Endothelial cell of umbilical vein (primary cell): ENCODE measurements around the gene YTHDF1.

Source experiments
- EZH2 ChIP-seq: IDR thresholded peaks from 2 replicates; pipeline ENCODE4 v1.6.1; 2012; ENCODE audit warnings: borderline replicate concordance, low read depth, mild to moderate bottlenecking, moderate library complexity, low read length, inconsistent platforms; ENCODE audit not compliant: severe bottlenecking
- FOS ChIP-seq: IDR thresholded peaks from 2 replicates; pipeline ENCODE4 v1.6.1; 2011; ENCODE audit warnings: mild to moderate bottlenecking, low read length, moderate library complexity, borderline replicate concordance; ENCODE audit not compliant: insufficient read depth
- JUN ChIP-seq: IDR thresholded peaks from 2 replicates; pipeline ENCODE4 v1.6.1; 2011; ENCODE audit warnings: borderline replicate concordance, low read depth; ENCODE audit not compliant: insufficient read length, insufficient read depth
- POLR2A ChIP-seq: IDR thresholded peaks from 2 replicates; pipeline ENCODE4 v1.6.1; 2012; ENCODE audit warnings: low read depth, mild to moderate bottlenecking, control low read depth, low read length
- POLR2AphosphoS5 ChIP-seq: IDR thresholded peaks from 2 replicates; pipeline ENCODE4 v1.6.1; 2012; ENCODE audit warnings: low read depth, mild to moderate bottlenecking, control low read depth, low read length, moderate library complexity; ENCODE audit not compliant: insufficient read depth
- TF ChIP-seq, protein P1 (sequence below), 2 donors: IDR thresholded peaks; 1 replicate in 1 of 2; 2 replicates in 1 of 2; pipeline ENCODE4 v1.5.1; 2011; ENCODE audit warnings: low read length in 2 of 2, mild to moderate bottlenecking in 2 of 2, moderate library complexity in 2 of 2, control low read depth in 1 of 2, inconsistent platforms in 1 of 2, low read depth in 1 of 2; ENCODE audit not compliant: insufficient read depth in 1 of 2; ENCODE audit errors: extremely low read depth in 1 of 2

DNA sequence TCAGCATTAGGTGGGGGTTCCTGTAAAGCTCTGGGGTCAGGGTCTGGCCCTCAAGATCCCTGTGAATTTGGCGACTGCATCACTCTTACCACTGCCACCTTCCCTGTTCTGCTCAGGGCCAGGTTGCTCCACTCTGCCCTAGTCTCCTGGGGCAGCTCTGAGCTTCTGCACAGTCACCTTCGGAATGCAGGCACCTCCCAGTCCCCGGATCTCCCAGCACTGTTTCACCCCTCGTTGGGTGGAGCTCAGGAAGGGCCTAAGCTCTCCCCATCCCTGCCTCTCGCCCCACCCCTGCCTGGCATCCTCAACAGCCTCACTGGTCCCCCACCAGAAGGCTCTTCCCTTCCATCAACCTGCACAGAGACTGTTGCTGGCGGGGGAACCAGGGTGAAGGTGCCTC is 46.2 kb downstream of the YTHDF1 start:
- TF ChIP-seq, protein P1, sequence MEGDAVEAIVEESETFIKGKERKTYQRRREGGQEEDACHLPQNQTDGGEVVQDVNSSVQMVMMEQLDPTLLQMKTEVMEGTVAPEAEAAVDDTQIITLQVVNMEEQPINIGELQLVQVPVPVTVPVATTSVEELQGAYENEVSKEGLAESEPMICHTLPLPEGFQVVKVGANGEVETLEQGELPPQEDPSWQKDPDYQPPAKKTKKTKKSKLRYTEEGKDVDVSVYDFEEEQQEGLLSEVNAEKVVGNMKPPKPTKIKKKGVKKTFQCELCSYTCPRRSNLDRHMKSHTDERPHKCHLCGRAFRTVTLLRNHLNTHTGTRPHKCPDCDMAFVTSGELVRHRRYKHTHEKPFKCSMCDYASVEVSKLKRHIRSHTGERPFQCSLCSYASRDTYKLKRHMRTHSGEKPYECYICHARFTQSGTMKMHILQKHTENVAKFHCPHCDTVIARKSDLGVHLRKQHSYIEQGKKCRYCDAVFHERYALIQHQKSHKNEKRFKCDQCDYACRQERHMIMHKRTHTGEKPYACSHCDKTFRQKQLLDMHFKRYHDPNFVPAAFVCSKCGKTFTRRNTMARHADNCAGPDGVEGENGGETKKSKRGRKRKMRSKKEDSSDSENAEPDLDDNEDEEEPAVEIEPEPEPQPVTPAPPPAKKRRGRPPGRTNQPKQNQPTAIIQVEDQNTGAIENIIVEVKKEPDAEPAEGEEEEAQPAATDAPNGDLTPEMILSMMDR (IDR thresholded peaks at IDR 0.05; ENCODE audit: extremely low read depth in 1 of 2, insufficient read depth in 1 of 2, low read depth in 1 of 2, low read length in 2 of 2) = no peak
- TF ChIP-seq POLR2A = no peak
- TF ChIP-seq EZH2 = no peak
- no peak for TF ChIP-seq FOS
- no peak for TF ChIP-seq POLR2AphosphoS5
- TF ChIP-seq JUN = no peak
